ENCODE data around the gene GALNT4.

- no peak for TF ChIP-seq CTCF (IDR thresholded peaks at IDR 0.05; ENCODE audit: low read depth, low read length)
- no peak for TF ChIP-seq EZH2phosphoT487 (IDR thresholded peaks at IDR 0.05; ENCODE audit: low read depth)
Observed at GRCh38 chr12:89525305-89525823, 768 bp upstream of the GALNT4 start.

Data from OCI-LY3 (cell line).